Measurements from ENCODE around the gene SPATA9.
A peak's percentile ranks its signal among the peaks of the same experiment; 100 is the strongest.

The SPATA9 gene, protein sequence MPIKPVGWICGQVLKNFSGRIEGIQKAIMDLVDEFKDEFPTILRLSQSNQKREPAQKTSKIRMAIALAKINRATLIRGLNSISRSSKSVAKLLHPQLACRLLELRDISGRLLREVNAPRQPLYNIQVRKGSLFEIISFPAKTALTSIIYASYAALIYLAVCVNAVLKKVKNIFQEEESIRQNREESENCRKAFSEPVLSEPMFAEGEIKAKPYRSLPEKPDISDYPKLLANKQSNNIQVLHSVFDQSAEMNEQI

DNA sequence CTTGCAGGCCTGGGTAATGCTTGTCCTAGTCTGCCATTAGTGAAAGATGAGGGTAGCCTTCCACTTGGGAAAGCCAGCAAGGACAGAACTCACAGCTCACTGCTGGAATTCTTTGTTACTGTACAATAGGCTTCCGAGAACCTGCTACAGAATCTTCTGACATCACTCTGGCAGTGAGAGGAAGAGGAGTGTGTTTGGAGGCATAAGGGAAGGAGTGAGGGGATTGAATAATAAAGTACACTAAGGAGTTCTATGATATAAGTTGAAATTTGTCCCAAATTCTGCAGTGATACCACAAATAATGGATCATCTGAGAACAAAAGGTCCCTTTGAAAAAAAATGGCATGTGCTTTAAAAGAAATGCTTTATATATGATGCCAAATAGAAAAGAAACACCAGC lies at the start of gene SPATA9:
SPATA9 (minus strand) TSS at position 101 of the 400 bp plus-strand sequence. CDS start 137 bp downstream, outside the sequence.
- H3K4me1 ChIP-seq (ENCODE audit: control insufficient read depth, insufficient read depth, low read length), result no peaks in the 10 kb centered on the region
- no peak for TF ChIP-seq ZNF184 (tag by site-specific recombination; IDR thresholded peaks at IDR 0.05)
- TF ChIP-seq ZNF654 (tag by site-specific recombination; IDR thresholded peaks at IDR 0.05; ENCODE audit: low read depth), result no peak
- no peak for TF ChIP-seq PATZ1 (tag by site-specific recombination; IDR thresholded peaks at IDR 0.05)
- no peak for TF ChIP-seq ZBTB17 (tag by site-specific recombination; IDR thresholded peaks at IDR 0.05)
- no peak for TF ChIP-seq ZNF621 (tag by site-specific recombination; IDR thresholded peaks at IDR 0.05)
- TF ChIP-seq ZNF777 (tag by site-specific recombination; IDR thresholded peaks at IDR 0.05; ENCODE audit: borderline replicate concordance), result no peak
- CTCF ChIA-PET, result no interaction called here
- no peak within 1 kb of the TSS for H3K27ac ChIP-seq (ENCODE audit: extremely low read depth, low read depth, low read length)
- H3K9me3 ChIP-seq (ENCODE audit: control insufficient read depth, insufficient read depth, low read depth, low read length), result no peaks in the 10 kb centered on the region
- POLR2A ChIA-PET, result no interaction called here
- no peaks in the 10 kb centered on the region for H3K36me3 ChIP-seq (ENCODE audit: control insufficient read depth in 2 of 2, insufficient read depth in 1 of 2, low read length in 2 of 2)
- no peak within 1 kb of the TSS for H3K4me3 ChIP-seq (ENCODE audit: low read depth, low read length)

DNA sequence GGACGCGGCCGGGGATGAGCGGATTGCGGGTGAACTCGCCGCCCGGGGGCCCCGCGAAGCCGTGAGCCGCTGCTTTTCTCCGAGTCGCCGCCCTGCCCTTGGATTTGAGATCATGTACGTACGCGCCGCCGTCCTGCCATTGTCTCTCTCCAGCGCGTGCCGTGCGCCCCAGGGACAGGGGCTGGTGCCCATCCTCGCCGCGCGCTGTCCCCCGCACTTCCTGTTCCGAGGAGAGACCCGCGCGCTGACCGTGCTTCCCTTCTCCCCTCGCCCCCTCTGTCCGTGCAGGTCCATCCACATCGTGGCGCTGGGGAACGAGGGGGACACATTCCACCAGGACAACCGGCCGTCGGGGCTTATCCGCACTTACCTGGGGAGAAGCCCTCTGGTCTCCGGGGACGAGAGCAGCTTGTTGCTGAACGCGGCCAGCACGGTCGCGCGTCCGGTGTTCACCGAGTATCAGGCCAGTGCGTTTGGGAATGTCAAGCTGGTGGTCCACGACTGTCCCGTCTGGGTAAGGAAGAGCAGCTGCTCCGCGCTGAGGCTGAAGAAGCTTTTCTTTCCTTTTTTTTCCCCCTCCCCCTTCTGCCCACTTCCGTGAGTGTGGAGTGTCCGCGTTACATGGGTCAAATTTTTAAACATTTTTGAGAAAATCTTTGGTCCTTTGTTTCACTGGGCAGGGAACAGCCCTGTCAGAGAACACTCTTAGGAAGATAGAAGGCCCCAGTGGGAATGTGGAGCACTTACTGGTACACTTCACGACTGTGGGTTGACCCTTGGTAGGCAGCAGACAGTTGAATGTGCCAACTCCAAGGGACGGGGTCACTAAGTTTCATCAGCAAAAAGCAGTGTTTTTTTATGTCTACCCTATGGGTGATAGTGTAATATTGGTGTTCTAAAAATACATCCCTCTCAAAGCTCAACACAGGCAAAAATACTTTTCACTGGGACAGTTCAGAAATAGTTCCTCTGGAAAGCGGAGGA lies 49.1 kb upstream of the SPATA9 start:
- POLR2A ChIA-PET, result interaction anchor here (0.9 to 3.4 kb wide), 12 partner anchors 10 to 103 kb away, joined by 3 to 34 read pairs (median 5); partner anchors contain the start of gene RFESD
- Histone ChIP-seq H3K9me3 (ENCODE audit: control insufficient read depth, insufficient read depth, low read depth, low read length) (no peaks in the 10 kb centered on the region), H3K36me3 (ENCODE audit: control insufficient read depth in 2 of 2, insufficient read depth in 1 of 2, low read length in 2 of 2) (peaks cover 7 to 16% of the 10 kb centered on the region in 2 experiments; a peak in 2 of 3 replicates), H3K4me3 (ENCODE audit: low read depth, low read length) (peak overlapping the region; percentile 93), H3K4me1 (ENCODE audit: control insufficient read depth, insufficient read depth, low read length) (peaks cover 8% of the 10 kb centered on the region), H3K27ac (ENCODE audit: extremely low read depth, low read depth, low read length) (peak overlapping the region; percentile 93)
- CTCF ChIA-PET, result interaction anchor here (0.5 to 5.6 kb wide), 11 partner anchors 10 to 89 kb away, joined by 3 to 30 read pairs (median 4); partner anchors contain the start of gene RFESD
- TF ChIP-seq, protein P1, sequence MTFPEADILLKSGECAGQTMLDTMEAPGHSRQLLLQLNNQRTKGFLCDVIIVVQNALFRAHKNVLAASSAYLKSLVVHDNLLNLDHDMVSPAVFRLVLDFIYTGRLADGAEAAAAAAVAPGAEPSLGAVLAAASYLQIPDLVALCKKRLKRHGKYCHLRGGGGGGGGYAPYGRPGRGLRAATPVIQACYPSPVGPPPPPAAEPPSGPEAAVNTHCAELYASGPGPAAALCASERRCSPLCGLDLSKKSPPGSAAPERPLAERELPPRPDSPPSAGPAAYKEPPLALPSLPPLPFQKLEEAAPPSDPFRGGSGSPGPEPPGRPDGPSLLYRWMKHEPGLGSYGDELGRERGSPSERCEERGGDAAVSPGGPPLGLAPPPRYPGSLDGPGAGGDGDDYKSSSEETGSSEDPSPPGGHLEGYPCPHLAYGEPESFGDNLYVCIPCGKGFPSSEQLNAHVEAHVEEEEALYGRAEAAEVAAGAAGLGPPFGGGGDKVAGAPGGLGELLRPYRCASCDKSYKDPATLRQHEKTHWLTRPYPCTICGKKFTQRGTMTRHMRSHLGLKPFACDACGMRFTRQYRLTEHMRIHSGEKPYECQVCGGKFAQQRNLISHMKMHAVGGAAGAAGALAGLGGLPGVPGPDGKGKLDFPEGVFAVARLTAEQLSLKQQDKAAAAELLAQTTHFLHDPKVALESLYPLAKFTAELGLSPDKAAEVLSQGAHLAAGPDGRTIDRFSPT (tag by site-specific recombination; IDR thresholded peaks at IDR 0.05), result no peak
- TF ChIP-seq ZNF341 (tag by site-specific recombination; IDR thresholded peaks at IDR 0.05; ENCODE audit: low read depth), result peak; percentile 92
- no peak for TF ChIP-seq ZNF138 (tag by site-specific recombination; IDR thresholded peaks at IDR 0.05; ENCODE audit: borderline replicate concordance)
- TF ChIP-seq ZNF501 (tag by site-specific recombination; IDR thresholded peaks at IDR 0.05), result peak; percentile 72
- no peak for TF ChIP-seq TSHZ1 (tag by site-specific recombination; IDR thresholded peaks at IDR 0.05; ENCODE audit: borderline replicate concordance)
- TF ChIP-seq ZNF26 (tag by site-specific recombination; IDR thresholded peaks at IDR 0.05), result no peak
- TF ChIP-seq, protein P2, sequence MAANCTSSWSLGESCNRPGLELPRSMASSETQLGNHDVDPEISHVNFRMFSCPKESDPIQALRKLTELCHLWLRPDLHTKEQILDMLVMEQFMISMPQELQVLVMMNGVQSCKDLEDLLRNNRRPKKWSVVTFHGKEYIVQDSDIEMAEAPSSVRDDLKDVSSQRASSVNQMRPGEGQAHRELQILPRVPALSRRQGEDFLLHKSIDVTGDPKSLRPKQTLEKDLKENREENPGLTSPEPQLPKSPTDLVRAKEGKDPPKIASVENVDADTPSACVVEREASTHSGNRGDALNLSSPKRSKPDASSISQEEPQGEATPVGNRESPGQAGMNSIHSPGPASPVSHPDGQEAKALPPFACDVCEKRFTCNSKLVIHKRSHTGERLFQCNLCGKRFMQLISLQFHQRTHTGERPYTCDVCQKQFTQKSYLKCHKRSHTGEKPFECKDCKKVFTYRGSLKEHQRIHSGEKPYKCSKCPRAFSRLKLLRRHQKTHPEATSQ (tag by site-specific recombination; IDR thresholded peaks at IDR 0.05), result no peak
- TF ChIP-seq ZNF155 (tag by site-specific recombination; IDR thresholded peaks at IDR 0.05), result no peak
- TF ChIP-seq ZNF366 (tag by site-specific recombination; conservative IDR thresholded peaks at IDR 0.05), result peak; percentile 22; the same call in 1 of the 2 replicates
- TF ChIP-seq ZNF513 (tag by site-specific recombination; IDR thresholded peaks at IDR 0.05), result 0 out of 2 replicates have a peak, but pooled peaks have one; percentile 6
- peak; percentile 76 for TF ChIP-seq ZNF2 (tag by site-specific recombination; IDR thresholded peaks at IDR 0.05)
- no peak for TF ChIP-seq ZNF16 (tag by site-specific recombination; IDR thresholded peaks at IDR 0.05; ENCODE audit: low read depth)
